ENCODE measurements around the gene SLC9A3.

Gene SLC9A3

DNA sequence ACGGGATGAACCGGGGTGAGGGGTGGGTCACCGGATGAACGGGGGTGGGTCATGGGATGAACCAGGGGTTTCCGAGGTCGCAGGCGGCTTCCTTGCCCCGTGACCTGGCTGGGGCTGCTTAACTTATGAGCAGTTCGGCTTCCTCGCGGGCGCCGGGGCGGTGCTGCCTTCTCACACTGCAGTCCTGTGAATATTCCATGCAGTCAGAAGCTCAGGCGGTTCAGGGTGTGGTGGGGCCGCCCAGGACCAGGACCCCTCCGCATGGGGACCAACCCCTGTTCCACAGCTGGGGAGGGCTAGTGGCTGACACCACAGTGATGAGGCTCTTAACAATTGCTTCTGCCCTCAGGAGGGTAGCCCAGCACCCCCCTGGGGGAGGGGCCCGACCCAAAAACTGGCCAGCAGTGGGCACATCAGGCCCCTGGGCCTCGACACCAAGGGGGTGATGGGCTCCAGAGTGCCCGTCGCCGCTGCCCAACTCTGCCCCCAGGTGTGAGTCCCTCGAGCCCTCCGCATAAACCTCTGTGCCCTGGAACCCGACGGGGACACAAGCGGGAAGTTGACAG lies 30.9 kb upstream of the SLC9A3 start:
- Histone ChIP-seq H3K4me3 (ENCODE audit: low read length) (no peak overlapping the region), H4K20me1 (ENCODE audit: control insufficient read depth, insufficient read depth, low read depth, low read length) (no peaks in the 10 kb centered on the region), H3K9me3 (ENCODE audit: control insufficient read depth, insufficient read depth, low read length) (peaks cover 3% of the 10 kb centered on the region; the same call in 1 of the 2 replicates), H3K4me2 (ENCODE audit: low read length) (no peak overlapping the region), H3K79me2 (ENCODE audit: control insufficient read depth, low read length) (no peaks in the 10 kb centered on the region), H3K27ac (ENCODE audit: low read depth, low read length) (no peak overlapping the region), H3K4me1 (ENCODE audit: control insufficient read depth, low read length) (no peaks in the 10 kb centered on the region; the same call in 1 of the 2 replicates), H3F3A (ENCODE audit: control insufficient read depth, insufficient read depth) (no peaks in the 10 kb centered on the region), H3K27me3 (ENCODE audit: control insufficient read depth, low read length) (no peaks in the 10 kb centered on the region), H3K9me2 (replicated peaks; ENCODE audit: control insufficient read depth, low read length) (no peaks in the 10 kb centered on the region), H3K36me3 (ENCODE audit: control insufficient read depth, low read length) (no peaks in the 10 kb centered on the region)
- TF ChIP-seq EZH2phosphoT487 (IDR thresholded peaks at IDR 0.05; ENCODE audit: borderline replicate concordance, low read length): no peak
- TF ChIP-seq, protein P1, sequence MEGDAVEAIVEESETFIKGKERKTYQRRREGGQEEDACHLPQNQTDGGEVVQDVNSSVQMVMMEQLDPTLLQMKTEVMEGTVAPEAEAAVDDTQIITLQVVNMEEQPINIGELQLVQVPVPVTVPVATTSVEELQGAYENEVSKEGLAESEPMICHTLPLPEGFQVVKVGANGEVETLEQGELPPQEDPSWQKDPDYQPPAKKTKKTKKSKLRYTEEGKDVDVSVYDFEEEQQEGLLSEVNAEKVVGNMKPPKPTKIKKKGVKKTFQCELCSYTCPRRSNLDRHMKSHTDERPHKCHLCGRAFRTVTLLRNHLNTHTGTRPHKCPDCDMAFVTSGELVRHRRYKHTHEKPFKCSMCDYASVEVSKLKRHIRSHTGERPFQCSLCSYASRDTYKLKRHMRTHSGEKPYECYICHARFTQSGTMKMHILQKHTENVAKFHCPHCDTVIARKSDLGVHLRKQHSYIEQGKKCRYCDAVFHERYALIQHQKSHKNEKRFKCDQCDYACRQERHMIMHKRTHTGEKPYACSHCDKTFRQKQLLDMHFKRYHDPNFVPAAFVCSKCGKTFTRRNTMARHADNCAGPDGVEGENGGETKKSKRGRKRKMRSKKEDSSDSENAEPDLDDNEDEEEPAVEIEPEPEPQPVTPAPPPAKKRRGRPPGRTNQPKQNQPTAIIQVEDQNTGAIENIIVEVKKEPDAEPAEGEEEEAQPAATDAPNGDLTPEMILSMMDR (IDR thresholded peaks at IDR 0.05; ENCODE audit: low read depth, low read length, poor library complexity, severe bottlenecking): no peak

GRCh38 chr5:554284-554988 lies 30.2 kb upstream of the SLC9A3 start:
- Histone ChIP-seq H3K4me1 (ENCODE audit: control insufficient read depth, low read length) (peaks cover 5% of the 10 kb centered on the region), H3K9me2 (replicated peaks; ENCODE audit: control insufficient read depth, low read length) (no peaks in the 10 kb centered on the region), H3K36me3 (ENCODE audit: control insufficient read depth, low read length) (no peaks in the 10 kb centered on the region), H3F3A (ENCODE audit: control insufficient read depth, insufficient read depth) (no peaks in the 10 kb centered on the region), H3K9me3 (ENCODE audit: control insufficient read depth, insufficient read depth, low read length) (peaks cover 3% of the 10 kb centered on the region; the same call in 1 of the 2 replicates), H3K27me3 (ENCODE audit: control insufficient read depth, low read length) (no peaks in the 10 kb centered on the region), H3K4me3 (ENCODE audit: low read length) (no peak overlapping the region), H3K4me2 (ENCODE audit: low read length) (no peak overlapping the region), H3K79me2 (ENCODE audit: control insufficient read depth, low read length) (no peaks in the 10 kb centered on the region), H3K27ac (ENCODE audit: low read depth, low read length) (no peak overlapping the region), H4K20me1 (ENCODE audit: control insufficient read depth, insufficient read depth, low read depth, low read length) (no peaks in the 10 kb centered on the region)
- TF ChIP-seq, protein P1 (IDR thresholded peaks at IDR 0.05; ENCODE audit: low read depth, low read length, poor library complexity, severe bottlenecking): no peak
- no peak for TF ChIP-seq EZH2phosphoT487 (IDR thresholded peaks at IDR 0.05; ENCODE audit: borderline replicate concordance, low read length)

GRCh38 chr5:553874-554273 lies 29.6 kb upstream of the SLC9A3 start:
- H3K79me2 ChIP-seq (ENCODE audit: control insufficient read depth, low read length): no peaks in the 10 kb centered on the region
- no peaks in the 10 kb centered on the region for H3K9me2 ChIP-seq (replicated peaks; ENCODE audit: control insufficient read depth, low read length)
- no peaks in the 10 kb centered on the region for H3F3A ChIP-seq (ENCODE audit: control insufficient read depth, insufficient read depth)
- H3K4me3 ChIP-seq (ENCODE audit: low read length): no peak overlapping the region
- H3K9me3 ChIP-seq (ENCODE audit: control insufficient read depth, insufficient read depth, low read length): peaks cover 3% of the 10 kb centered on the region; the same call in 1 of the 2 replicates
- H3K4me2 ChIP-seq (ENCODE audit: low read length): peak overlapping the region; percentile 17; the same call in 1 of the 2 replicates
- peaks cover 9% of the 10 kb centered on the region for H3K4me1 ChIP-seq (ENCODE audit: control insufficient read depth, low read length)
- no peak for TF ChIP-seq EZH2phosphoT487 (IDR thresholded peaks at IDR 0.05; ENCODE audit: borderline replicate concordance, low read length)
- TF ChIP-seq, protein P1 (IDR thresholded peaks at IDR 0.05; ENCODE audit: low read depth, low read length, poor library complexity, severe bottlenecking): no peak
- H3K27ac ChIP-seq (ENCODE audit: low read depth, low read length): no peak overlapping the region
- no peaks in the 10 kb centered on the region for H3K27me3 ChIP-seq (ENCODE audit: control insufficient read depth, low read length)
- H3K36me3 ChIP-seq (ENCODE audit: control insufficient read depth, low read length): no peaks in the 10 kb centered on the region
- no peaks in the 10 kb centered on the region for H4K20me1 ChIP-seq (ENCODE audit: control insufficient read depth, insufficient read depth, low read depth, low read length)
